ENCODE results near the gene ABCB1. TPM values are rescaled to one million over a fixed set of nuclear protein-coding genes. Genes with fewer than 3 reads are reported as not detected.

The ABCB1 gene
- total and polyA plus RNA-seq, 2 of the 8 experiments (the other 6 are each of a cell fraction or from before 2014, with no cell fraction given), result 0.51 to 1.2 TPM

DNA sequence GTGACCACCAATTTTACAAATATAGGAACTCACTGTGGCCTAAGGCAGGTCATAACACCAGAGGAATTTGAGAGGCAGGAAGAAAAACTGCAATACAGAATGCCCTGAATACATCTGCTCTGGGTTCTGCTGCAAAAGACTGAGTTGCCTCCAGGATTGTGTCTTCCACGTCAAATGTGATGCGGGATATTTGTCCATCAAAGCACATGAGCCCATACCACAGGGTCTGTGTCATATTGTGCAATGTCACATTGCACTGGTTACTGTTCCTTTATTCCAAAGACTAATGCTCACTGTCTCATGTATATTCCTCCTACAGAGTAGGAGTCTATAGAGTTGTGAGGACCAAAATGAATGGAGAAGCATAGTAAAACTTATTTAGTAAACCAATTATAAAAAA, 66.6 kb downstream of the ABCB1 start:
- no peak overlapping the region for H2BK15ac ChIP-seq (ENCODE audit: low read length)
- H2BK120ac ChIP-seq (replicated peaks; ENCODE audit: low read depth, low read length), result no peak overlapping the region
- ChIA-PET CTCF (ENCODE audit: partially characterized antibody) (no interaction called here), POLR2A (ENCODE audit: partially characterized antibody) (no interaction called here)
- H3K18ac ChIP-seq (ENCODE audit: extremely low read depth, low read length), result no peak overlapping the region
- H3K36me3 ChIP-seq (ENCODE audit: control insufficient read depth in 2 of 4, insufficient read depth in 4 of 4, low read length in 3 of 4), result no peaks in the 10 kb centered on the region
- no peaks in the 10 kb centered on the region for H3K79me1 ChIP-seq (ENCODE audit: low read depth, low read length)
- FAIRE-seq (no peak), DNase-seq (ENCODE audit: low read depth in 1 of 2, low spot score in 2 of 2) (no peak)
- 92% methylated on average over 2 of the region's 2 CpGs; no CpG with 5 or more reads in 1 of the 2 experiments for WGBS, 2 experiments (ENCODE audit: extremely low coverage in 1 of 2, insufficient coverage in 1 of 2, insufficient read length in 1 of 2, insufficient replicate concordance in 2 of 2, low coverage in 1 of 2, low lambda C conversion rate in 2 of 2, missing lambda C conversion rate in 1 of 2)
- TF ChIP-seq HDAC6 (IDR thresholded peaks at IDR 0.05; ENCODE audit: low read depth, low read length), result no peak
- TF ChIP-seq TAF1 (IDR thresholded peaks at IDR 0.05; ENCODE audit: low read depth, low read length), result no peak
- no peak for TF ChIP-seq CHD2 (IDR thresholded peaks at IDR 0.05; ENCODE audit: low read length)
- no peak for TF ChIP-seq PHF8 (conservative IDR thresholded peaks at IDR 0.05; ENCODE audit: low read depth, low read length)
- no peak for TF ChIP-seq TCF12 (IDR thresholded peaks at IDR 0.05; ENCODE audit: low read depth, low read length)
- no peak for TF ChIP-seq RAD21 (IDR thresholded peaks at IDR 0.05 in 1 of 2, conservative IDR thresholded peaks at IDR 0.05 in 1 of 2; ENCODE audit: low read depth in 2 of 2, low read length in 2 of 2)
- TF ChIP-seq SAP30 (IDR thresholded peaks at IDR 0.05; ENCODE audit: insufficient read depth, insufficient replicate concordance, low read length), result no peak
- TF ChIP-seq ZNF274 (IDR thresholded peaks at IDR 0.05; ENCODE audit: borderline replicate concordance, extremely low read depth, low read length), result no peak
- no peak for TF ChIP-seq POU5F1 (IDR thresholded peaks at IDR 0.05; ENCODE audit: low read depth, low read length)
- TF ChIP-seq TBP (IDR thresholded peaks at IDR 0.05; ENCODE audit: low read depth, low read length), result no peak
- no peak overlapping the region for H4K91ac ChIP-seq (replicated peaks; ENCODE audit: insufficient read length, low read length)
- H3K4me1 ChIP-seq (replicated peaks in 1 of 4; ENCODE audit: control insufficient read depth in 3 of 4, insufficient read depth in 4 of 4, low read length in 3 of 4), result 0 out of 7 replicates have a peak, but pooled peaks cover 0 to 2% (median 0%) of the 10 kb centered on the region in 4 experiments
- no peaks in the 10 kb centered on the region for H3K23me2 ChIP-seq (ENCODE audit: low read depth, low read length)
- H3K4me3 ChIP-seq (ENCODE audit: extremely low read depth in 1 of 4, insufficient read depth in 2 of 4, low read depth in 3 of 4, low read length in 4 of 4), result no peak overlapping the region
- H4K5ac ChIP-seq (ENCODE audit: insufficient read length, low read depth, low read length), result no peak overlapping the region
- no peaks in the 10 kb centered on the region for H3K79me2 ChIP-seq (ENCODE audit: control insufficient read depth in 1 of 2, insufficient read depth in 2 of 2, low read length in 2 of 2)
- H2BK20ac ChIP-seq (ENCODE audit: low read length), result no peak overlapping the region
- H3K14ac ChIP-seq (ENCODE audit: insufficient read length), result no peak overlapping the region
- no peak overlapping the region for H2AFZ ChIP-seq (ENCODE audit: low read length)
- no peak overlapping the region for H3K56ac ChIP-seq (replicated peaks; ENCODE audit: insufficient read length, low read depth, low read length)
- H3K4ac ChIP-seq (replicated peaks; ENCODE audit: insufficient read length, low read depth, low read length), result no peak overlapping the region
- no peaks in the 10 kb centered on the region for H4K20me1 ChIP-seq (replicated peaks in 1 of 2; ENCODE audit: control insufficient read depth in 1 of 2, insufficient read depth in 2 of 2, low read length in 2 of 2)
- no peak overlapping the region for H2AK5ac ChIP-seq (ENCODE audit: low read depth, low read length)
- no peak overlapping the region for H3K9ac ChIP-seq (replicated peaks in 1 of 4; ENCODE audit: extremely low read depth in 1 of 4, low read depth in 3 of 4, low read length in 3 of 4)
- no peaks in the 10 kb centered on the region for H3K9me3 ChIP-seq (ENCODE audit: insufficient read depth in 2 of 2, low read depth in 1 of 2, low read length in 1 of 2)
- no peaks in the 10 kb centered on the region for H3K27me3 ChIP-seq (replicated peaks in 1 of 4; ENCODE audit: control insufficient read depth in 3 of 4, extremely low read depth in 1 of 4, insufficient read depth in 3 of 4, low read length in 3 of 4)
- H2BK12ac ChIP-seq (ENCODE audit: low read depth, low read length), result no peak overlapping the region
- no peak overlapping the region for H3K4me2 ChIP-seq (ENCODE audit: insufficient read depth in 1 of 2, low read depth in 2 of 2, low read length in 2 of 2)
- H2BK5ac ChIP-seq (ENCODE audit: low read depth, low read length), result no peak overlapping the region
- no peak overlapping the region for H4K8ac ChIP-seq (ENCODE audit: extremely low read depth, insufficient read depth, low read length)
- H3K27ac ChIP-seq (ENCODE audit: low read depth, low read length), result no peak overlapping the region
- H3K23ac ChIP-seq (ENCODE audit: insufficient read length), result no peak overlapping the region
